ENCODE measurements around the gene PYGM.

GRCh38 chr11:64720167-64720566 lies 39.6 kb downstream of the PYGM start:
- TF ChIP-seq EZH2 (IDR thresholded peaks at IDR 0.05; ENCODE audit: borderline replicate concordance, low read length) (no peak), CTCF (conservative IDR thresholded peaks at IDR 0.05 in 1 of 2, IDR thresholded peaks at IDR 0.05 in 1 of 2; ENCODE audit: extremely low read depth in 1 of 2, insufficient read depth in 1 of 2, low read depth in 1 of 2, low read length in 2 of 2) (no peak)

All from mammary epithelial cell (primary cell).